ENCODE data around the gene GSC2.

GSC2 gene

DNA sequence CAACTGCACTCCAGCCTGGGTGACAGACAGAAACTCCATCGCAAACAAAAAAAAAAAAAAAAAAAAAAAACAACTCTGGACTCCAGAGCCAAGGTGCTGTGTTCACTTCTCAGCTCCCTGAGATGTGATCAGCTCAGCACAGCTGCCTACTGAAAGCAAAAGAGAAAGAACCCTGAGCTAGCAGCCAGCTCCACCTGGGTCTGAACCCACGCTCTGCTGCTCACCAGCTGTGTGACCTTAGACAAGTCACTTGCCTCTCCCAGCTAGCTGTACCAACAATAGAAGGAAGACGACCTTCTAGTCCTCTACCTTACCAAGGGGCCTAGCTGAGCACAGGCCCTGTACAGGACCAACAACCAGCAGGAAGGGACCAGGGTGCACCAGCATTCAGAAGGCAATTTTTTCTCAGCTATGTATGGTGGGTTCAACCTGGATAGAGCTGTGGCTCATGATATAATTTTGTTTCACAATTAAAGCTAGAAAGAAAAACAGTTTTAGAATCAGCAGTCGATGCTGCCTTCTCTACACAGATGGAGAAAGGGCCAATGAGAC, 31.7 kb downstream of the GSC2 start:
- no peak for DNase-seq

DNA sequence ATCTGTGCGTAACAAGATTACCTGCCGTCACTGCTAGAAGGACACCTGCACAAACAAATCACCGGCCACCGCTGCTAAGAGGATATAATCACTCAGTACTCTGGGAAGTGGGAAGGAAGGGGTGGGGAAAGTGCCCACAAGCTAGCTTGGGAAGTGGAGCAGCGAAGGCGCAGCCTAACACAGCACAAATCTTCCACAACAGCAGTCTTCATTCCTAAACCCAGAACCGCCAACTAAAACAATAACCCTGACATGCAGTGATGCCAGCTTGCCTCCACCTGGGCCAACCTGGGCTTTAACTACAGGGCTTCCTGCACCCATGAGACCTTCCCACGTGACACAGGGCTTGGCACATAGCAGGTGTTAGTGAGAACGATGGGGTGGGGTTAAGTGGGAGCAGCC, 33.0 kb downstream of the GSC2 start:
- DNase-seq: no peak

DNA sequence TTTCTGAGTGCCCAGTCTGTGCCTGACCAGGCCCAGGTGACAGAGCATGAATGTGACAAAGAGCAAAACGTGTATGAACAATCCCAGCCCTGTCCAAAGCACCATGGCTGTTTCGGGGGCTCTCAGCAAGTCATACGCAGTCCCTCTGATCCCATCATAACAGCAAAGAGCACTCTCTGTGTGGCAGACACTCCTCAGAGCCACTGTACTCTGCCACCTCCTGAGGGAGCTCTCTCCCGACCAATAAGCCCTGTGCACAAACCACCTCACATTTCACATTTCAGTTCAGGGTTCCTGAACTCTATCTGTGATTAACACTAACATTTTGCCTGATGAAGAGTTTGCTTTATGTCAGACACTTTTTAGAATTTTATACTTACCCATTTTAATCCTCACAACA, 34.5 kb downstream of the GSC2 start:
- DNase-seq: peak in 1 of 4 experiments; percentile 14

DNA sequence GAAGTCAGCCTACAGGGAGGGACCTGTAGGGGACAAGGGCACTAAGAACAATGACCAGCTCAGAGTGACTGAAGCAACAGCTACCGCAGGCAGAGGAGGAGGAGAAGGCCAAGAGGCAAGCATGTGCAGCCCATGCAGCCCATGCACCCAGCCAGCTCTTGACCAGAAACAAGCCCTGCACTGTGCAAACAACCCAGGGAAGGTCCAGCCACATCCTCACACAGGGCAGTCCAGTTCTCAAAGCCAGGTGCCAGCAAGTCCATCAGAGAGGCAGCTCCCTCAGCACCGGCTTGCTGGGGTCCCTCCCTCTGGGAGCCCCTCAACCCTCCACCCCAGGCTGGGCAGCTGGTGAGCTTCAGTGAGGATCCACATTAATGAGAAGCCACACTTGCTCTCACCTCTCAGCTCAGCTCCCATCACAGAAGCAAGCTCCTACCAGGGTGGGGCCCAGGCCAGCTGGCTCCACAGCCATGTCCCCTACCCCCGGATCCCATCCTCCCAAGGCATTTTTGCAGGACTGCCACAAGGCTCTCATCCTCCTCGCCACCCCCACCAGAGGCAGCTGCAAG, 35.0 kb downstream of the GSC2 start:
- DNase-seq: no peak

DNA sequence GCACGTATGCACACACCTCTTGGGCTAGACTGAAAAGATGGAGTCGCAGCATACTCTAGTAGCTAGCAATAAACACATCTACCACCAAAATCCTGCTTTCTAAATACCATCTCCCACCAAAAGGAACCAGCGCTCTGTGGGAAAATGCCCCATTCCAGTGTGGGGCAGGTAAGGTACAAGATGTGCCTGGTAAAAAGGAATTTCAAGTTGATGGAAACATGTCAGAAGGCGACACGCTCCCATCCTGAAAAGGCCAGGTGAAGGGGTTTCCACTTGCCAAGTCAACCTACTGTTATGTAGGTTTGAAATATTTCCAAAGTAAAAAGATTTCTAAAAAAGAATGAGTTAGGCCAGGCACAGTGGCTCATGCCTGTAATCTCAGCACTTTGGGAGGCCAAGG, 36.7 kb downstream of the GSC2 start:
- no peak for DNase-seq

DNA sequence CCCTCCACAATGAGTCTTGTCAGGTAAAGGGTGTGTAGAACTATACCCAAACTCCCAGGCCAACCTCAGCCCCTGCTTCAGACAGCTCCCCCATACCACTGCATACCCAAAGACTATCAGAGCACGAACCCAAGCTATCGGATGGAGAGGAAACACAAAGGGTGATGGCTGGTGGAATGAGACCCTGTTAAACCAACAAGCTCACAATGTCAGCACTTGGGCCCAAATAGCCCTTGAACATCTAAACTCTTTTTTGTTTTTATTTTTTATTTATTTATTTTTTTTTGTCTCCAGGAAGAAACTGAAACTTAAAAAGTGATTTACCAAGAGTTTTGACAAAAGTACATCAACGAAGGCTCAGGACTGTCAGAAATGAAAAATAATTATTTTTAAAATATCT, 38.5 kb downstream of the GSC2 start:
- no peak for DNase-seq

DNA sequence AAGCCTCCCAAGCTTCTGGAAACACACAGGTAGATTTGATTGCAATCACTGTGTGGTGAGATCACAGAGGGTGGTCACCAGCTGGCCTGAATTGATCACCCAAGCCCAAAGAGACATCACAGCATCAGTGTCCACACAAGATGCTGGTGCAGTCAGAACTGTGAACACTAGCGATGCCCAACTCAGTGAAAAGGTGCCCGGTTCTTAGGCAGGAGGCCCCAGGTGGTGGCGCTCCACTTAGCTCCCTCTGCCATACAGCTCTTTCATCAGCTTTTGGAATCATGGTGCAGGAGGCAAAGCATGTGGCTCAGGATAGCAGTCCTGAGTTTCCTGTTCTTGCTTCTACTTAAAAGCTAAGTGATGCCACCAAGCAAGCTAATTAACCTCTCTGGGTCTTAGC, 39.0 kb downstream of the GSC2 start:
- DNase-seq: no peak

DNA sequence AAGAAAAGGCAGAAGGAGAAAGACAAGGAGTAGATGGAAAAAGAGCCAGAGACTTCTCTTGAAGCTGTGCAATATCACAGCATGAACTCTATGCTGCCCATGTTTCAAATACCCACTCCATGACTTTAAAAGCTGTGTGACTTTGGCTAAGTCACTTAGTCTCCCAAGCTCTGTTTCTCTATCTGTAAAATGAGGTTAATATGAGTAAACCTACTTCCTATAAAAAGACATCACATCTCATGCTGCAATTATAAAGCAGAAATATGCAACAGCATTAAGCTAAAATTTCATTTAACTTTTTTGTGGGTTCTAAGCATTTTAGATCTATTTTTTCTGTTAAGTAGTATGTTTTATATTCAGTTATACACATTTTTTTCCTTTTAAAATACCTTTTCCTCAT, 39.4 kb downstream of the GSC2 start:
- DNase-seq: peak in 3 of 4 experiments; percentile 12 to 42 (median 42)

DNA sequence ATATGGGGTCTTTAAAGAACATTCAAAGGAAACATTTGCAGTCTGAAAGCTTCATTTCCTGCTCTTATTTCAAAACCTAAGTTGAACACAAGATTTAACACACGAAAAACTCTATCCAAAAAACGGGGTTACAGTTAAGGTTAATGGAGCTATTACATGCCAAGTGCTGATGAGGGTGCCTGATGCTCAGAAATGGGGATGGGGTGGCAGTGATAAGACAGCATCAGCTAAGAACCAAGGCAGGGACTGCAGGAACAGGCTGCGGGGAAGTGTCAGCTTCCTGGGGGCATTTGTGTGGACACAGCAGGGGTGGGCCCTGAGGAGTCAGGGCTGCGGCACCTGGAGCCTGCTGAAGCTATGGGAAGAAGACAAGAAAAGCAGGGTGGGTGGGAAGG, 40.0 kb downstream of the GSC2 start:
- no peak for DNase-seq

DNA sequence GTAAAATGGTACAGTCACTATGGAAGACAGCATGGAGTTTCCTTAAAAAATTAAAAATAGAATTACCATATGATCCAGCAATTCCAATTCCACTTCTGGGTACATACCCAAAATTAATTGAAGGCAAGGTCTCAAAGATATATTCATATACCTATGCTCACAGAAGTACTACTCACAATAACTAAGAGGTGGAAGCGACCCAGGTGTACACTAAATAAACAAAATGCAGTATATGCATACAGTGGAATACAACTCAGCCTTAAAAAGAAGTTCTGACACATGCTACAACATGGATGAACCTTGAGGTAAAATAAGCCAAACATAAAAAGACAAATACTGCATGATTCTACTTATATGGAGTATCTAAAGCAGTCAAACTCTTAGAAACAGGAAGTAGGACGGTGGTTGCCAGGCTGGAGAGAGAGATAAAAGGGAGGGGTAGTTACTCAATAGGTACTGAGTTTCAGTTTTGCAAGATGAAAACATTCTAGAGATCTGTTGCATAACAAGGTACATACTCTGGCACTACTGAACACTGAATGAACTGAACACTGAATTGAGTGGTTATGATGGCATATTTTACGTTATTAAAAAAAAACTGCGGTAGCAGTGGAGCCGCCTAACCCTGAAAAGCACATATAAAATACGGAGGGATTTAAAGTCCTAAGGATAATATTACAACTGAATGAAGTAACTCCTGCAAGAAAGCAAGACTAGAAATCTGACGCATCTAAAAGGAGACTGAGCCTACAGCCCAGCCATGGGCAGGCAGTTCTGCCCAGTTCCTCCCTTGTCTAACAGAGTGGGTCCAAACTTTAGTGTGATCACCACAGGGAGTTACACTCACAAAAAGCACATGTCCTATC, 40.7 kb downstream of the GSC2 start:
- DNase-seq: peak; percentile 73 to 88 (median 82)

DNA sequence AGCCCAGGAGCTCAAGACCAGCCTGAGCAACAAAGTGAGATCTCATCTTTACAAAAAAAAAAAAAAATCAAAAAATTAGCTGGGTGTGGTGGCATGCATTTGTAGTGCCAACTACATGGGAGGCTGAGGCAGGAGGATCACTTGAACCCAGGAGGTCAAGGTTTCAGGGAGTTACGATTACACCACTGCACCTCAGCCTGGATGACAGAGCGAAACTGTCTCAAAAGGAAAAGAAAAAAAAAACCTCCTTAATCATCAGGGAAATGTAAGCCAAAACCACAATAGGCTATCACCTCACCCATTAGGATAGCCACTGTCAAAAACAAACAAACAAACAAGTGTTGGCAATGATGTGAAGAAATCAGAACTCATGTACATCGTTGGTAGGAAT, 41.3 kb downstream of the GSC2 start:
- no peak for DNase-seq

DNA sequence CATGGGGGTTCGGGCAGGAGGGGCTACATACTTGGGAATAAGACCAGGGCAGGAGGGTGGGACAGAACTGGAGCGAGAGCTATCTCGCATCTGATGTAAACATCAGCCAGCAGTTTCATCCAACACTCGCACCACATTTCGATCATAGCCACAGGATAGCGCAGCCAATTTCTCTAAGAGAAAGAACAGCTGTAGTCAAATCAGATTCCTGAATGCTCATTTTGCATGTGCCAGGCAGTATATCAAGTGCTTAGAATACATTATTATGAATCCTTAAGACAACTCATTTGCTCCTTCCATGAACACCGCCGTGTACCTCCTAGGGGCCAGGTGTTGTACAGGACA, 42.4 kb downstream of the GSC2 start:
- no peak for DNase-seq

DNA sequence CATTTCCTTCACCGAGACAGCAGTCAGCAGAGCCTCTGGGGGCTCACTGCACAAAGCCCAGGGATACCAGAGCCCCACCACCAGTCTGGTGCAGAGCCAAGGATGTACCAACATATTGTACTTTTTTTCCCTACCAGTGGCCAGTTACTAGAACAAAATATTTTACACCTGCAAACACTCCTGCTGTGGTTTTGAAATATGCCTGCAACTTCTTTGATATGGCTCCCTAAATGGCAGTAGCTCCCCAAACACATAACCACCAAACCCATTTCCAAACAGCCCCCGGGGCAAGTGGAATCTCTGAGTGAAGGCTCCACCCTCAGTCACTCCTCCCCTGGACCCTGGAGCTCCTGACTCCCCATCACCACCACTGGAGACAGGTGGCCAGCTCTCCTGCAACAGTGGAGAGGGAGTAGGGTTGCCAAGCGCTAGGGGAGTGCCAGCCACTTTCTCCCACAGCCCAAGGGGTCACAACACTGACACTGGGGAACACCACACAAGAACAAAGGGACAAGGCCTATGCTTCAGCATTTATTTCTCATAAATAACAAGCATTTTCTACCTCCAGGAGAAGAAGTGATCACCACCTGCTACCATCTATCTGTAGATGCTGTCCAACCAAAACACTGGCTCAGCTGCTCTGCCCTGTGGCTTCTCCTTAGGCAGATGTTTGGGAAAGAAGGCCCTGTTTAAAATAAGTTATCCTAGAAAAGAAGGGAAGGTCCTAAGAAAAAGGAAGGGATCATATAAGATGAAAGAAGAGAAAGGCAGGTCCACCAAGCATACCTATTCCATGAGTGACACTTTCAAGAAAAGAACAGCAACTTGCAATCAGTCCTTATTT, 43.0 kb downstream of the GSC2 start:
- DNase-seq: no peak

DNA sequence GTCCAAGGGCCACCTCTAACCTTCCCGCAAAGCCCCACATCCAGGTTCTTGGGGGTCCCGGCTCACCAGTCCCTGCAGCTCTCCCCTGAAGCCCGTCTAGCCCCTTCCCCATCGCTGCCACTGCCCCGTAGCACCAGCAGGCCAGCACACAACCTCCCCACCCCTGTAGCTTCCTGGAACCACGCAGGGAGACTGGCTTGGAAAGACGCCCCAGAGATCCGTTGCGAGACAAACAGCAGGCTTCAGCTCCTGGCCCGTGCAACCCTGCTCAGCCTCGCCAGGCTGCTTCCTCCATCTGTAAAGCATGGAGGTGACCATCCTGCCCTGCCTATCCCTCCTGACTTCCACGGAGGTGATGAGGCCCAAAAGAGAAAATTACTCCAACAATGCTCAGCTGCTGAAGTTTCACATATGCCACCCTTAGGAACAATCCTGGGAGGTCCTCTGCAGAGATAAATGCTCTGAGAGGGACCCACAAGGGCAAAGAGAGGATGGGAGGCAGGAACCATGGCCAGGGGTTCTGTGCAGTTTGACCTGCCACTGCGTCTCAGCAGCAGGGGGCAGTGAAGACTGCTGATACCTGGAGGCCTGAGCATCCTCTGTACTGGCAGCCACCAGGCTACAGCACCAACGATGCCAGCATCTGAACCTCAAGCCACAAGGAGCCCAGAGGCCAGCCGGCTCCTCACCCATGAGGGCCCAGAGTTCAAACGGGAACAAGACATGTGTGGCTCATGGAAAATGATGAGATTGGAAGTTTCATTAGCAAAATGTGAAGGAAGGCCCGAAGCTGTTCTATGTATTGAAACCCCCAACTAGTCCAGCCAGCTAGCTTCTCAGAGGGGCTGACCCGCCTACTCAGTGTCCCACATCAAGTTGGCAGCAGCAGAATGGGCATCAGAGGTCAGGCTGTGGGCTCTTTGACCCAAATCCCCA, 44.0 kb downstream of the GSC2 start:
- DNase-seq: peak in 2 of 4 experiments; percentile 15 to 16

DNA sequence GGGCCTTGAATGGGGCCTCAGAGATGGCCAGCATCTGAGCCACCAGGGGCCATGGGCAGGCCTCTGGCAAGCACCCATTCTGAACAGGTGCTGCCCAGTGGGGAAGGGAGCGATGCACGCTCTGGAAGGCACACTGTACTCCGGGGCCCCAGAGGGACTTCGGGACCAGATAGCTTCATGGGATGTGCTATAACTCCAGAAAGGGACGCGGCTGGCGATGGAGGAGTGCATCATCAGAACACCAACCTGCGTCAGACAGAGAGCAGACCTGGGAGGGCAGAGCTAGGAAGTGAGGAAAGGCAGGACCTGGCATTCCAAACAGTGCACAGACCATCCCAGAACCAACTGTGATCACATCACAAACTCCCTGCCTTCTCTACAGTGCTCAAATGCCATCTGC, 44.6 kb downstream of the GSC2 start:
- no peak for DNase-seq

DNA sequence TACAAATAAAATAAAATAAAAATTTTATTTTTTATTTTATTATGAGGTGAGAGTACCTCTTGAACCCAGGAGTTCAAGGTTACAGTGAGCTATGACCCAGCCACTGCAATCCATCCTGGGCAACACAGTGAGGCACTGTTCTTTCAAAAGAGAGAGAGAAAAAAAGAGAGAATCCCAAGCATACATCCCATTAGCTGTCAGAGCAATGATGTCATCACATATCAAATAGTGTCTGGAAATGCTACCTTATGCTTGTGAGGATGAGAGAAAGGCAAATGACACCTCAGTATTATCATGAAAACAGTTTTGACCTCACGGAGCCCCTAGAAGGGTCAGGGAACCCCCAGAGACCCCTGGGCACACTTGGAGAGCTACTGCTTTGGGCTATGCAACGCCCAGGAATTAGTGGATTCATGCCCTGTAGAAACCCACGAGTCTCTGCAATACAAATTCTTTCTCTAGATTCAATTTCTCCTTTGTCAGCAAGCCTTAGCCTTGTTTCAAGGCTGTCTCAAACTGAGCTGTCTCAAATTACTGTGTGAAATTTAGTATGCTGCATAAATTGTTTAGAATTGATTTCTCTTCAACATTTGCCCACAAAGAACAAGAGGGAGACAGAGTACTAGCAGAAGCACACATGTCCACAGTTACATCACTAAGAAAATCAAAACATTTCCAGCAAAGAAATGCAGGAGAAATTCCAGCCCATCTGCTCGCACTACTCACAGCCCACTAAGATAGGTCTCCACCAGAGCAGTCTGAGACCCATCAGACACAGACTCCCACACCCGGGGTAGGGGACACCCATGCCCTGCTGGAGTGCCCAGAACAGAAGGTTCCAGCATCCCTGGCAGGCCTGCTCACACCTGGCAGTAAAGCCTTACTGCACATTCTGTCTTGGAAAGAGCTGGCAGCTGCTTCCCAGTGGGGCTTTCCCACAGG, 45.9 kb downstream of the GSC2 start:
- no peak for DNase-seq

DNA sequence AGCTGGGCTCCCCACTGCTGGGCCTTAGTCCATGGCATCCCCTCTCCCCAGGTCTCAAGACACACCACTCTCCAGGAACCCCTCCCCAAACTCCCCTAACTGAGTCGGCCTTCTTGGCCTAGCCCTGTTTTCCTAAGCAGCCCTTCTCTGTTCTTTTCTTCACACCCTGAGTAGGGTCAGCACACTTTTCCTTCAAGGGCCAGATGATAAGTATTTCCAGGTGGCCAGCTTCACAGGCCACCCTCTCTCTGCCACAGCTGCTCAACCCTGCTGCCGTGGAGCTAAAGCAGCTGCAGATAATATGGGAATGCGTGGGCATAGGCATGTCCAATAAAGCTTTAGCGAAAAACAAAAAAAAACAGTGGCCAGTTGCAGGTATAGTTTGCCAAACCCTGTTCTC, 51.9 kb downstream of the GSC2 start:
- DNase-seq: no peak

DNA sequence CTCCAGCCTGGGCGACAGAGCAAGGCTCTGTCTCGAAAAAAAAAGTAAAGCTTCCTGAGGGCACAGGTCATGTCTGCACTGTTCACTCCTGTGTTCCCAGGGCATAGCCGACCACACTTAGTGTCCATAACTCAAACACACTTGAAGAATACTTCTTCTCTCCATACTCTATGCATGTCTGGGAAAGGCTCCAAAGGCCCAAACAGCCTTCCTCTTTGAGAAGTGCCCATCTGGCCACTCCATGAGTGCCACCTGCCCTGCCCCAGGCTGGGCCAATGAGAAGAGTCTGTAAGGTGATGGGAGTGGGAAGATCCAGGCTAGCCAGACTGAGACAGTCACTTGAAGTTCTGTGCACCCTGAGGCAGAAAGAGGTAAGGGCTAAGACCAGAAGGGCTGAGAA, 52.6 kb downstream of the GSC2 start:
- peak in 1 of 4 experiments; percentile 13 for DNase-seq

Measured in suppressor macrophage (primary cell).